ENCODE data around the gene FMNL2. TPM values are rescaled to one million over a fixed set of nuclear protein-coding genes. Genes with fewer than 3 reads are reported as not detected.

FMNL2 gene
- total and polyA plus RNA-seq, 8 donors: 7.8 to 100.0 (median 36.5) TPM

- Histone ChIP-seq H3K4me1 (peaks cover 0 to 28% (median 4%) of the 10 kb centered on the region in 4 donors), H3K4me3 (no peak overlapping the region), H3K9me3 (no peaks in the 10 kb centered on the region), H3K27ac (no peak overlapping the region), H3K27me3 (no peaks in the 10 kb centered on the region), H3K36me3 (peaks cover 0 to 4% (median 3%) of the 10 kb centered on the region in 4 donors)
- DNase-seq: no peak
- WGBS, 5 donors: 81 to 90% (median 82%) methylated on average over 9 of the region's 9 CpGs
- TF ChIP-seq POLR2AphosphoS5 (IDR thresholded peaks at IDR 0.05): no peak
- TF ChIP-seq POLR2A (IDR thresholded peaks at IDR 0.05): no peak
- no peak for TF ChIP-seq EP300 (IDR thresholded peaks at IDR 0.05)
- no peak for TF ChIP-seq CTCF (IDR thresholded peaks at IDR 0.05)
- intact Hi-C loops (cut with DNase I; ENCODE audit: low total_unique reads): no loop called here
Observed at GRCh38 chr2:152565884-152566727, 231.1 kb downstream of the FMNL2 start.

- intact Hi-C loops (cut with DNase I; ENCODE audit: low total_unique reads): no loop called here
- H3K27ac ChIP-seq: no peak overlapping the region
- 79 to 87% (median 83%) methylated on average over 5 of the region's 5 CpGs for WGBS, 5 donors
- no peaks in the 10 kb centered on the region for H3K9me3 ChIP-seq
- no peaks in the 10 kb centered on the region for H3K27me3 ChIP-seq
- no peak for DNase-seq
- H3K36me3 ChIP-seq: peaks cover 0 to 2% (median 0%) of the 10 kb centered on the region in 4 donors
- TF ChIP-seq EP300 (IDR thresholded peaks at IDR 0.05) (no peak), POLR2A (IDR thresholded peaks at IDR 0.05) (no peak), POLR2AphosphoS5 (IDR thresholded peaks at IDR 0.05) (no peak), CTCF (IDR thresholded peaks at IDR 0.05) (no peak)
- H3K4me3 ChIP-seq: no peak overlapping the region
- H3K4me1 ChIP-seq: peaks cover 0 to 31% (median 7%) of the 10 kb centered on the region in 4 donors
Observed at GRCh38 chr2:152566728-152567069, 231.7 kb downstream of the FMNL2 start.

GRCh38 chr2:152568531-152568930 lies 233.6 kb downstream of the FMNL2 start:
- H3K27me3 ChIP-seq: no peaks in the 10 kb centered on the region
- TF ChIP-seq POLR2A (IDR thresholded peaks at IDR 0.05) (no peak), POLR2AphosphoS5 (IDR thresholded peaks at IDR 0.05) (no peak), CTCF (IDR thresholded peaks at IDR 0.05) (no peak), EP300 (IDR thresholded peaks at IDR 0.05) (no peak)
- H3K4me3 ChIP-seq: no peak overlapping the region
- H3K4me1 ChIP-seq: peaks cover 0 to 20% (median 8%) of the 10 kb centered on the region in 4 donors
- 88 to 95% (median 93%) methylated on average over 3 of the region's 3 CpGs for WGBS, 5 donors
- intact Hi-C loops (cut with DNase I; ENCODE audit: low total_unique reads): no loop called here
- no peak overlapping the region for H3K27ac ChIP-seq
- no peak for DNase-seq
- no peaks in the 10 kb centered on the region for H3K9me3 ChIP-seq
- no peaks in the 10 kb centered on the region for H3K36me3 ChIP-seq

- no peak for TF ChIP-seq POLR2AphosphoS5 (IDR thresholded peaks at IDR 0.05)
- intact Hi-C loops (cut with DNase I; ENCODE audit: low total_unique reads): no loop called here
- H3K27ac ChIP-seq: no peak overlapping the region
Observed at GRCh38 chr2:152569186-152569585, 234.2 kb downstream of the FMNL2 start.

More at GRCh38 chr2:152569186-152569585, 234.2 kb downstream of the FMNL2 start:
- 88 to 92% (median 90%) methylated on average over 7 of the region's 7 CpGs for WGBS, 5 donors
- H3K4me1 ChIP-seq: peaks cover 0 to 13% (median 6%) of the 10 kb centered on the region in 4 donors
- no peaks in the 10 kb centered on the region for H3K36me3 ChIP-seq
- H3K4me3 ChIP-seq: no peak overlapping the region
- no peaks in the 10 kb centered on the region for H3K9me3 ChIP-seq
- no peak for DNase-seq
- no peaks in the 10 kb centered on the region for H3K27me3 ChIP-seq

All from stomach (tissue), 9 donors.